Subcutaneous abdominal adipose tissue (tissue), 5 donors: ENCODE measurements around the gene UAP1L1.
"Not testable (repeated sequence)": the region's sequence is repeated elsewhere in the genome, so short reads cannot be mapped to it uniquely, and the experiment has no call there.

Source experiments
- H3K27ac ChIP-seq: one replicate; pipeline ENCODE4 v1.7.0; 2013; ENCODE audit warnings: low read depth, mild to moderate bottlenecking, inconsistent platforms, low read length, moderate library complexity
- H3K27me3 ChIP-seq, 5 donors: one replicate each; pipeline ENCODE4 v1.7.0; 2013; ENCODE audit warnings: low read length in 5 of 5, inconsistent platforms in 1 of 5; ENCODE audit not compliant: control insufficient read depth in 5 of 5, insufficient read depth in 4 of 5
- H3K36me3 ChIP-seq, 5 donors: one replicate each; pipeline ENCODE4 v1.7.0; 2013; ENCODE audit warnings: low read length in 5 of 5; ENCODE audit not compliant: control insufficient read depth in 5 of 5, insufficient read depth in 5 of 5
- H3K4me1 ChIP-seq, 5 donors: one replicate each; pipeline ENCODE4 v1.7.0; 2013; ENCODE audit warnings: low read length in 5 of 5, mild to moderate bottlenecking in 3 of 5, moderate library complexity in 1 of 5; ENCODE audit not compliant: control insufficient read depth in 5 of 5, insufficient read depth in 5 of 5
- H3K4me3 ChIP-seq, 5 donors: one replicate each; pipeline ENCODE4 v1.7.0; 2013; ENCODE audit warnings: low read length in 5 of 5, low read depth in 1 of 5
- H3K9ac ChIP-seq, 5 donors: one replicate each; pipeline ENCODE4 v1.7.0; 2013; ENCODE audit warnings: low read length in 5 of 5, mild to moderate bottlenecking in 4 of 5, moderate library complexity in 3 of 5
- H3K9me3 ChIP-seq, 5 donors: one replicate each; pipeline ENCODE4 v1.7.0; 2013; ENCODE audit warnings: low read length in 5 of 5; ENCODE audit not compliant: control insufficient read depth in 5 of 5
- donor health status: healthy.
- donor health status: healthy.
- donor health status: healthy.
- donor health status: healthy.
- donor health status: healthy.

UAP1L1 gene

DNA sequence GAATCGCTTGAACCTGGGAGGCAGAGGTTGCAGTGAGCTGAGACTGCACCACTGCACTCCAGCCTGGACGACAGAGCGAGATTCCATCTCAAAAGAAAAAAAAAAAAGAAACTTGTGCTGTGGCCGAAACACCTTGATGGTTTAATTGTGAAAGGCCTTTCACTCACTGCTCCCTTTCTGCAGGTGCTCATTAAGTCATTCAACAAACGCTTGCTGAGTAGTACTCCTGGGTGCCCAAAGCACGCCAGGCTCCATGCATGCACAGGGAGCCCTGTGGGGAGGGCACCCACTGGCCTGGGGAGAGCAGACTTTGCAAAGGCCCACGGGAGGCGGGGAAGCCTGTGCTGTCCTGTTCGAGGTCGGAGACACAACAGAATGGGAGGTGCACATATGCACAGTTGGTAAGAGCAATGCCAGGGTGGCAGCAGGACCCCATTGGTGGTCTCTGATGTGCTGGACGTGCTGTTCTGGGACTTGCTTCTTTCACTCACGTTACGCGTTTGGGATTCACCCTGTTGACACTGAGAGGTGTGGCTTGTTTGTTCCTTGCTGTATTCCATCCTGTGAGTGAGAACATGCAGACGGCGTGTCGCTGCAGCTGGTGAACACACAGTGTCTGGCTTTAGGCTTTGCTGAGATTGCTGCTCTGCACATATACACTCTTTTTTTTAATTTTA lies 20.4 kb upstream of the UAP1L1 start:
- peaks cover 0 to 39% (median 27%) of the 10 kb centered on the region in 5 donors for H3K4me1 ChIP-seq
- no peaks in the 10 kb centered on the region for H3K9me3 ChIP-seq
- H3K27me3 ChIP-seq: peaks cover 20 to 34% (median 30%) of the 10 kb centered on the region in 5 donors
- no peak overlapping the region for H3K9ac ChIP-seq
- H3K4me3 ChIP-seq: no peak overlapping the region
- no peaks in the 10 kb centered on the region for H3K36me3 ChIP-seq
- no peak overlapping the region for H3K27ac ChIP-seq

DNA sequence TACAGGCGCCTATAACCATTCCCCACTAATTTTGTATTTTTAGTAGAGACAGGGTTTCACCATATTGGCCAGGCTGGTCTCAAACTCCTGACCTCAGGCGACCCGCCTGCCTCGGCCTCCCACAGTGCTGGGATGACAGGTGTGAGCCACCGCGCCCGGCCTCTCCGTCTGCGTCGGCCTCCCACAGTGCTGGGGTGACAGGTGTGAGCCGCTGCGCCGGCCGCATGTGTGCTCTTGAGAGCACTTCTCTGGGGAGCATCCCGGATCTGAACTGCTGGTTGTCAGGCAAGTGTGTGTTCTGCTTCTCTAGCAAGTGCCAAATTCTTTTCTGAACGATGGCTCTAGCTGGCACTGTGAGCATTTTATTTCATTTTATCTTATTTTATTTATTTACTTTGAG lies 19.8 kb upstream of the UAP1L1 start:
- H3K27me3 ChIP-seq: peaks cover 13 to 30% (median 23%) of the 10 kb centered on the region in 5 donors
- no peaks in the 10 kb centered on the region for H3K9me3 ChIP-seq
- H3K4me3 ChIP-seq: no peak overlapping the region
- H3K36me3 ChIP-seq: no peaks in the 10 kb centered on the region
- H3K27ac ChIP-seq: no peak overlapping the region
- no peak overlapping the region for H3K9ac ChIP-seq
- H3K4me1 ChIP-seq: peaks cover 0 to 37% (median 27%) of the 10 kb centered on the region in 5 donors

DNA sequence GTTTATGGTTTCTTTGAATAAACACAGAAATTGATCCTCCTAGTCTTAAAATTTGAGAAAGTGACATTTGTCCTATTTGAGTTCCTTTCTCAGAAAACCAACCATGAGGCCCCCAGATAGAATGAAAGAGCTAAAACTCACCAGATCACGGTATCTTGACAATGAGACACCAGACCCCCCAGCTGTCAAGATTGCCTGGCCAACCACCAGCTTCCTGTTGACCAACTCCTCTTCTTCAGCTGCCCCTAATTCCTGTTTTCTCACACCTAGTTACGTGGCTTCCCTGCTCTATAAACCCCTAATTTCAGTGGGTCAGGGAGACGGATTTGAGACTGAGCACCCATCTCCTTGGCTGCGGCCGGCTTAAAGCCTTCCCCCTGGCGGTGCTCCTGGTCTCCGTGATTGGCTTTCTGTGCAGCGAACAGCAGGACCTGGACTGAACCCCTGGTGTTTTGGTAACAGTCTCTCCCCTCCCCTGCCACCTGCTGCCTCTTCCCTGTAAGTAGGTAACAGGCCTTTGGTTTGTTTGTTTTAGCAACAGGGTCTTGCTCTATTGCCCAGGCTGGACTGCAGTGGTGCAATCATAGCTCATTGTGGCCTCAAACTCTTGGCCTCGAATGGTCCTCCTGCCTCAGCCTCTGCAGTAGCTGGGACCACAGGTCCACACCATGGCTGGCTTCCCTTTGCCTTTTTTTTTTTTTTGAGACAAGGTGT lies 18.6 kb upstream of the UAP1L1 start:
- no peak overlapping the region for H3K4me3 ChIP-seq
- H3K4me1 ChIP-seq: peaks cover 0 to 26% (median 20%) of the 10 kb centered on the region in 5 donors
- H3K27me3 ChIP-seq: peaks cover 5 to 19% (median 14%) of the 10 kb centered on the region in 5 donors
- no peaks in the 10 kb centered on the region for H3K9me3 ChIP-seq
- no peak overlapping the region for H3K9ac ChIP-seq
- no peak overlapping the region for H3K27ac ChIP-seq
- no peaks in the 10 kb centered on the region for H3K36me3 ChIP-seq

DNA sequence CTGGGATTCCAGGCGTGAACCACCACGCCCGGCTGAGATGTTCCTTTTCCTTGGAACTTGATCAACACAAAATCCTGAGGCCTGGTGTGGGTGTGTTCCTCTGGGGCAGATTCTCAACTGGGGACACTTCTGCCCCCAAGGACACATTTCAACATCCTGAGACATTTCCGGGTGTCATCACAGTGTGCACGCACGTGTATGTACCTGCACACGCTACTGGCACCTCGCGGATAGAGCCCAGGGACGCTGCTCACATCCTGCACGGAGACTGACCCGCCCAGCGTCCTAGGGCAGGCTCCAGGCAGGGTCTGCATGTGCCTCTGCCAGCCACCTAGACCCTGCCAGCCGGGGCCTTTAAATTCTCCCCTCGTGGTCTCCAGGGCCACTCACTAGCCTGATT lies 14.9 kb upstream of the UAP1L1 start:
- Histone ChIP-seq H3K27me3 (peaks cover 0 to 2% (median 0%) of the 10 kb centered on the region in 5 donors), H3K36me3 (no peaks in the 10 kb centered on the region)

GRCh38 chr9:137062798-137063197 lies 14.5 kb upstream of the UAP1L1 start:
- not testable (repeated sequence) for H3K27ac ChIP-seq, H3K9me3 ChIP-seq, H3K27me3 ChIP-seq, H3K9ac ChIP-seq, H3K4me3 ChIP-seq, H3K4me1 ChIP-seq, H3K36me3 ChIP-seq

More for the DNA sequence above, 14.9 kb upstream of the UAP1L1 start:
- H3K9me3 ChIP-seq: no peaks in the 10 kb centered on the region
- H3K4me3 ChIP-seq: no peak overlapping the region
- H3K4me1 ChIP-seq: peaks cover 0 to 4% (median 0%) of the 10 kb centered on the region in 5 donors
- H3K27ac ChIP-seq: no peak overlapping the region
- no peak overlapping the region for H3K9ac ChIP-seq

- Histone ChIP-seq H3K4me3 (no peak overlapping the region), H3K27me3 (peaks cover 0 to 7% (median under 1%) of the 10 kb centered on the region in 5 donors), H3K4me1 (peaks cover 0 to 4% (median 0%) of the 10 kb centered on the region in 5 donors), H3K9me3 (no peaks in the 10 kb centered on the region), H3K9ac (no peak overlapping the region), H3K27ac (no peak overlapping the region), H3K36me3 (no peaks in the 10 kb centered on the region)
These were observed 13.8 kb upstream of the UAP1L1 start for GRCh38 chr9:137063311-137064026.

GRCh38 chr9:137064027-137064879 lies 13.1 kb upstream of the UAP1L1 start:
- Histone ChIP-seq H3K4me1 (peaks cover 0 to 4% (median 0%) of the 10 kb centered on the region in 5 donors), H3K36me3 (no peaks in the 10 kb centered on the region), H3K4me3 (no peak overlapping the region), H3K9me3 (no peaks in the 10 kb centered on the region), H3K9ac (no peak overlapping the region), H3K27me3 (peaks cover 0 to 15% (median 9%) of the 10 kb centered on the region in 5 donors), H3K27ac (no peak overlapping the region)

GRCh38 chr9:137064880-137065164 lies 12.5 kb upstream of the UAP1L1 start:
- peaks cover 0 to 8% (median 3%) of the 10 kb centered on the region in 5 donors for H3K4me1 ChIP-seq

DNA sequence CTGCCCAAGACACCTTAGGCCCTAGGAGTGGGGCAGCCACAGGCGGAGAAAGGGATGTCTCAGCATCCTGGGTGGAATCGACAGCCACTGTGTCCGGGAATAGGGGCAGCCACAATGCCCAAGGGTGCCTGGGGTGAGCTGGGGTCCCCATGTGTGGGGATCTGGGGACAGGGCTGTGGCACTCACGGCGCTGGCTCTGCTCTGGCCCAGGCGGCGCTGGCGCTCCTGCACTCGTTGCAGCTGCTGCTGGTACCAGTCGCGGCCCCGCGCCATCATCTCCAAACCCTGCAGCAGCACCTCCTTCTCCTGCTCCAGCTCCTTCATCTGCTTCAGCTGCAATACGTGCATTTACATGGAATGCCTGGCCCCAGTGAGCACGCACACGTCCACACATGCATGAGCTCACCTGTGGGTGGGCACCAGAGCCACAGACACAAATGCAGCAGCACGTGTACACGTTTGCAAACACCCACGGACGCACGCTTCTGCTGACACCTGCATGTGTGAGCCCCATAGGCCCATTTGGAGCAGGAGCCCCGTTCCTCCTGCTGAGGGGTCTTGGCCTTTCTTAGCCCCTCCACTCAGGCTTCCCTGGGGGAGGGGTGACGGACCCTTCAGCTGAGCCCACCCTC lies 11.9 kb upstream of the UAP1L1 start:
- H3K9ac ChIP-seq: no peak overlapping the region
- H3K9me3 ChIP-seq: no peaks in the 10 kb centered on the region
- H3K36me3 ChIP-seq: no peaks in the 10 kb centered on the region
- peaks cover 0 to 10% (median 3%) of the 10 kb centered on the region in 5 donors for H3K4me1 ChIP-seq
- peaks cover 3 to 19% (median 12%) of the 10 kb centered on the region in 5 donors for H3K27me3 ChIP-seq
- H3K27ac ChIP-seq: no peak overlapping the region
- no peak overlapping the region for H3K4me3 ChIP-seq

More at GRCh38 chr9:137064880-137065164, 12.5 kb upstream of the UAP1L1 start:
- no peaks in the 10 kb centered on the region for H3K36me3 ChIP-seq
- no peak overlapping the region for H3K4me3 ChIP-seq
- no peak overlapping the region for H3K27ac ChIP-seq
- H3K9me3 ChIP-seq: no peaks in the 10 kb centered on the region
- no peak overlapping the region for H3K9ac ChIP-seq
- H3K27me3 ChIP-seq: peaks cover 3 to 19% (median 12%) of the 10 kb centered on the region in 5 donors
